Loucy (cell line): ENCODE measurements around the gene NFATC2IP.

Experiments
- H2AFZ ChIP-seq: fragments of 200-600 bp; sonication (generic); 2 replicates; pipeline ENCODE4 v1.6.0; 2016; ENCODE audit warnings: antibody characterized with exemption, mild to moderate bottlenecking, low read length, moderate library complexity
- H3F3A ChIP-seq: fragments of 200-600 bp; 2 replicates; pipeline ENCODE4 v1.6.0; 2016; ENCODE audit warnings: antibody characterized with exemption, low read depth, mild to moderate bottlenecking
- H3K27me3 ChIP-seq: fragments of 200-600 bp; sonication (generic); 2 replicates; pipeline ENCODE4 v1.6.1; 2014; ENCODE audit warnings: low read length, mild to moderate bottlenecking; ENCODE audit not compliant: insufficient read depth, poor library complexity, severe bottlenecking
- H3K36me3 ChIP-seq: fragments of 200-600 bp; sonication (generic); 2 replicates; pipeline ENCODE4 v1.6.1; 2016; ENCODE audit warnings: low read length; ENCODE audit not compliant: insufficient read depth
- H3K4me1 ChIP-seq: fragments of 200-600 bp; sonication (generic); 2 replicates; pipeline ENCODE4 v1.5.1; 2014; ENCODE audit warnings: low read length, mild to moderate bottlenecking; ENCODE audit not compliant: insufficient read depth, poor library complexity, severe bottlenecking
- H3K4me2 ChIP-seq: fragments of 200-600 bp; sonication (generic); 2 replicates; pipeline ENCODE4 v1.6.0; 2014; ENCODE audit warnings: antibody characterized with exemption, low read length, low read depth, mild to moderate bottlenecking; ENCODE audit not compliant: poor library complexity, severe bottlenecking
- H3K4me3 ChIP-seq: fragments of 200-600 bp; sonication (generic); 2 replicates; pipeline ENCODE4 v1.5.1; 2014; ENCODE audit warnings: low read length, mild to moderate bottlenecking, mixed read lengths; ENCODE audit not compliant: poor library complexity, severe bottlenecking
- H3K79me2 ChIP-seq: fragments of 200-600 bp; sonication (generic); 2 replicates; pipeline ENCODE4 v1.6.1; 2014; ENCODE audit warnings: low read length; ENCODE audit not compliant: insufficient read depth
- H3K9ac ChIP-seq: fragments of 200-600 bp; sonication (generic); 2 replicates; pipeline ENCODE4 v1.6.0; 2014; ENCODE audit warnings: mild to moderate bottlenecking, low read depth, low read length, moderate library complexity; ENCODE audit not compliant: poor library complexity, severe bottlenecking
- H3K9me2 ChIP-seq: fragments of 200-600 bp; sonication (generic); replicated peaks from 2 replicates; pipeline ENCODE4 v1.6.1; 2016; ENCODE audit warnings: low read depth, low read length, mixed read lengths
- H3K9me3 ChIP-seq: fragments of 200-600 bp; sonication (generic); 2 replicates; pipeline ENCODE4 v1.6.1; 2014; ENCODE audit warnings: mild to moderate bottlenecking, antibody characterized with exemption, low read length, low read depth; ENCODE audit not compliant: insufficient read depth
- H4K20me1 ChIP-seq: fragments of 200-600 bp; sonication (generic); 2 replicates; pipeline ENCODE4 v1.6.0; 2014; ENCODE audit warnings: antibody characterized with exemption, low read length, mild to moderate bottlenecking; ENCODE audit not compliant: insufficient read depth, poor library complexity, severe bottlenecking
- CTCF ChIP-seq: fragments of 200-600 bp; sonication (generic); conservative IDR thresholded peaks from 2 replicates; pipeline ENCODE4 v1.5.1; 2014; ENCODE audit warnings: mild to moderate bottlenecking, antibody characterized with exemption, low read length
- EZH2phosphoT487 ChIP-seq: fragments of 200-600 bp; IDR thresholded peaks from 2 replicates; pipeline ENCODE4 v1.6.1; 2018; ENCODE audit warnings: antibody characterized with exemption, mild to moderate bottlenecking, moderate library complexity, borderline replicate concordance

NFATC2IP gene

DNA sequence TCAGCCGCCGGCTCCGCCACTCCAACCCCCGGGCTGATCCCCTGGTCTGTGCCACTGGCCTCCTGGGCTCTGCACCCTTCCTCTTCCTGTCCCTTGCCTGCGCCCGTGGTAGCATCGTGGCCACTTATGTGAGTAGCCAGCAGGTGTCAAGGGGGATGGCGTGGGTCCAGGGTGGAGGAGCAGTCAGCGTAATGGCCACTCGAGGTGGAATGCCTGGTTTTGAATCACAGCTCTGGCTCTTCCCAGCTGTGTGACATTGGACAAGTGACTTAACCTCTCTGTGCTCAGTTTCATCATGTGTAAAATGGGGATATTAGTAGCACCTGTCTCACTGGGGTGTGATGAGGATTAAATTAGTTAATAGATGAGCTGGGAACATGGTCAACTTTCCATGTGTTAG is 31.7 kb downstream of the NFATC2IP start:
- TF ChIP-seq EZH2phosphoT487 (no peak), CTCF (no peak)
- H3K36me3 ChIP-seq = no peaks in the 10 kb centered on the region; the same call in 1 of the 2 replicates
- peaks cover 3% of the 10 kb centered on the region; the same call in 1 of the 2 replicates for H3K9me3 ChIP-seq
- no peak overlapping the region for H3K9ac ChIP-seq
- H3K4me2 ChIP-seq = no peak overlapping the region
- H4K20me1 ChIP-seq = no peaks in the 10 kb centered on the region
- no peaks in the 10 kb centered on the region for H3K9me2 ChIP-seq
- H3K4me1 ChIP-seq = peaks cover 34% of the 10 kb centered on the region
- H2AFZ ChIP-seq = no peak overlapping the region
- no peak overlapping the region for H3K4me3 ChIP-seq
- H3K27me3 ChIP-seq = no peaks in the 10 kb centered on the region
- H3K79me2 ChIP-seq = peaks cover 24% of the 10 kb centered on the region
- no peaks in the 10 kb centered on the region for H3F3A ChIP-seq

- no peaks in the 10 kb centered on the region for H4K20me1 ChIP-seq
- no peaks in the 10 kb centered on the region; the same call in 1 of the 2 replicates for H3K36me3 ChIP-seq
Measured at GRCh38 chr16:28982949-28983348, 32.2 kb downstream of the NFATC2IP start.

GRCh38 chr16:28983644-28984043 is 32.9 kb downstream of the NFATC2IP start:
- Histone ChIP-seq H3K4me2 (peak overlapping the region; percentile 89), H3K36me3 (no peaks in the 10 kb centered on the region; the same call in 1 of the 2 replicates), H3K79me2 (peaks cover 26% of the 10 kb centered on the region), H4K20me1 (no peaks in the 10 kb centered on the region), H3K9ac (peak overlapping the region; percentile 88), H2AFZ (no peak overlapping the region), H3K9me2 (no peaks in the 10 kb centered on the region), H3K9me3 (peaks cover 4% of the 10 kb centered on the region; the same call in 1 of the 2 replicates), H3K4me3 (peak overlapping the region; percentile 89), H3K27me3 (no peaks in the 10 kb centered on the region), H3F3A (no peaks in the 10 kb centered on the region), H3K4me1 (peaks cover 36% of the 10 kb centered on the region)
- TF ChIP-seq CTCF (no peak), EZH2phosphoT487 (no peak)

More at GRCh38 chr16:28982949-28983348, 32.2 kb downstream of the NFATC2IP start:
- Histone ChIP-seq H3K4me3 (no peak overlapping the region), H2AFZ (no peak overlapping the region), H3K27me3 (no peaks in the 10 kb centered on the region), H3K9ac (no peak overlapping the region), H3K9me2 (no peaks in the 10 kb centered on the region), H3K79me2 (peaks cover 26% of the 10 kb centered on the region), H3F3A (no peaks in the 10 kb centered on the region), H3K9me3 (peaks cover 4% of the 10 kb centered on the region; the same call in 1 of the 2 replicates), H3K4me1 (peaks cover 36% of the 10 kb centered on the region), H3K4me2 (peak overlapping the region; percentile 89)
- no peak for TF ChIP-seq CTCF
- TF ChIP-seq EZH2phosphoT487 = no peak
